A549 (cell line): ENCODE data around the gene GPRC5A. TPM values are rescaled to one million over a fixed set of nuclear protein-coding genes. Genes with fewer than 3 reads are reported as not detected.

ENCODE experiments used
- ATAC-seq, 2 experiments: fragments of 200-7000 bp in 1 of 2; fragments of >200 bp in 1 of 2; cut with Nextera tagmentation in 1 of 2; cut with Tn5 transposase in 1 of 2; 3 replicates each; pipeline versions ENCODE4 v1.8.0 to v1.9.1; 2018 to 2020; ENCODE audit warnings: mild to moderate bottlenecking in 1 of 2, moderate library complexity in 1 of 2
- CTCF ChIA-PET: fragments of 300-600 bp; sonication (Branson Sonifier 250); formaldehyde crosslinking; extraction: SDS; loops from one replicate; lab custom pipeline; 2021; ENCODE audit warnings: antibody characterized with exemption, inconsistent platforms; lab: Yijun Ruan, JAX
- POLR2A ChIA-PET: fragments of 350-600 bp; formaldehyde crosslinking; extraction: SDS; loops from one replicate; lab custom pipeline; 2021; ENCODE audit warnings: antibody characterized with exemption, inconsistent platforms; lab: Yijun Ruan, JAX
- DNase-seq, 2 experiments: peaks; one replicate each; pipeline versions ENCODE4 v3.0.0 to v3.0.0-alpha.2; 2011 to 2016; ENCODE audit warnings: low read depth in 1 of 2, low spot score in 1 of 2
- FAIRE-seq: peaks from 2 replicates; lab custom pipeline; 2011; peaks lifted over from hg19 to GRCh38; lab: Jason Lieb, UNC
- H3K27ac ChIP-seq, 2 experiments: fragments of >200 bp; sonication (Bioruptor Twin); formaldehyde crosslinking; 3 replicates each; pipeline ENCODE4 v1.5.1; 2016 to 2017
- H3K4me1 ChIP-seq: fragments of >200 bp; sonication (Bioruptor Twin); formaldehyde crosslinking; 3 replicates; pipeline ENCODE4 v1.6.1; 2016
- H3K4me2 ChIP-seq: fragments of >200 bp; sonication (Bioruptor Twin); formaldehyde crosslinking; 3 replicates; pipeline ENCODE4 v1.6.1; 2016
- H3K4me3 ChIP-seq: fragments of >200 bp; sonication (Bioruptor Twin); formaldehyde crosslinking; 3 replicates; pipeline ENCODE4 v1.5.1; 2016
- H3K9me3 ChIP-seq: fragments of >200 bp; sonication (Bioruptor Twin); formaldehyde crosslinking; 3 replicates; pipeline ENCODE4 v1.6.1; 2016
- CBX2 ChIP-seq: fragments of 200-600 bp; sonication (generic); IDR thresholded peaks from 2 replicates; pipeline ENCODE4 v1.6.1; 2016; ENCODE audit warnings: low read depth, mild to moderate bottlenecking, borderline replicate concordance
- CEBPB ChIP-seq, 2 experiments: fragments of >200 bp in 1 of 2; sonication (Bioruptor Twin) in 1 of 2; formaldehyde crosslinking in 1 of 2; IDR thresholded peaks; 2 replicates each; pipeline ENCODE4 v1.6.1; 2012 to 2016
- ESRRA ChIP-seq: fragments of 150-350 bp; IDR thresholded peaks from 2 replicates; pipeline ENCODE4 v1.6.1; 2014; ENCODE audit warnings: mild to moderate bottlenecking, low read length, borderline replicate concordance
- FOSB ChIP-seq: fragments of 250-450 bp; sonication (Bioruptor Pico); IDR thresholded peaks from 2 replicates; pipeline ENCODE4 v1.5.0; 2020; ENCODE audit warnings: mild to moderate bottlenecking, moderate library complexity
- FOSL2 ChIP-seq, 2 experiments: fragments of 450-650 bp in 1 of 2; fragments of >200 bp in 1 of 2; sonication (Bioruptor Twin) in 1 of 2; formaldehyde crosslinking; IDR thresholded peaks; 2 replicates each; pipeline versions ENCODE4 v1.5.0 to v1.6.1; 2016 to 2020; ENCODE audit warnings: mild to moderate bottlenecking in 1 of 2, moderate library complexity in 1 of 2
- FOXS1 ChIP-seq: fragments of 250-450 bp; sonication (Bioruptor Pico); IDR thresholded peaks from 2 replicates; pipeline ENCODE4 v1.5.0; 2020; ENCODE audit warnings: mild to moderate bottlenecking, moderate library complexity
- GATA3 ChIP-seq: IDR thresholded peaks from 2 replicates; pipeline ENCODE4 v1.6.1; 2012; ENCODE audit warnings: borderline replicate concordance
- HES2 ChIP-seq: fragments of >200 bp; sonication (Bioruptor Twin); formaldehyde crosslinking; IDR thresholded peaks from 2 replicates; pipeline ENCODE4 v1.6.1; 2016
- HEYL ChIP-seq: fragments of 250-450 bp; sonication (Bioruptor Pico); IDR thresholded peaks from 2 replicates; pipeline ENCODE4 v1.8.0; 2021; ENCODE audit warnings: mild to moderate bottlenecking, moderate library complexity
- HOXA7 ChIP-seq: fragments of 250-450 bp; sonication (Bioruptor Pico); IDR thresholded peaks from 2 replicates; pipeline ENCODE4 v1.5.0; 2020; ENCODE audit warnings: mild to moderate bottlenecking, moderate library complexity
- HOXB5 ChIP-seq: fragments of 250-450 bp; sonication (Bioruptor Pico); IDR thresholded peaks from 2 replicates; pipeline ENCODE4 v1.5.0; 2020; ENCODE audit warnings: mild to moderate bottlenecking, moderate library complexity
- JUN ChIP-seq, 2 experiments: fragments of >200 bp; sonication (Bioruptor Twin); formaldehyde crosslinking; IDR thresholded peaks; 2 replicates in 1 of 2; 3 replicates in 1 of 2; pipeline ENCODE4 v1.6.1; 2016 to 2017
- MAFK ChIP-seq: fragments of 450-650 bp; IDR thresholded peaks from 2 replicates; pipeline ENCODE4 v1.6.1; 2014; ENCODE audit not compliant: partially characterized antibody
- NFE2L2 ChIP-seq: fragments of 150-350 bp; conservative IDR thresholded peaks from 2 replicates; pipeline ENCODE4 v1.6.1; 2014; ENCODE audit warnings: low read length
- PHF8 ChIP-seq: fragments of 200-600 bp; sonication (generic); IDR thresholded peaks from 2 replicates; pipeline ENCODE4 v1.6.1; 2016; ENCODE audit warnings: low read depth, mild to moderate bottlenecking, antibody characterized with exemption, moderate library complexity, borderline replicate concordance
- POLR2A ChIP-seq: IDR thresholded peaks from 2 replicates; pipeline ENCODE4 v1.6.1; 2012; ENCODE audit warnings: mild to moderate bottlenecking, low read length
- POLR2AphosphoS2 ChIP-seq: conservative IDR thresholded peaks from 2 replicates; pipeline ENCODE4 v1.6.1; 2012; ENCODE audit warnings: low read length, improper control_type of control experiment, inconsistent platforms
- SREBF2 ChIP-seq: fragments of 450-650 bp; IDR thresholded peaks from 2 replicates; pipeline ENCODE4 v1.6.1; 2014; ENCODE audit warnings: mild to moderate bottlenecking, moderate library complexity
- TFCP2L1 ChIP-seq: fragments of 250-450 bp; sonication (Bioruptor Pico); IDR thresholded peaks from 2 replicates; pipeline ENCODE4 v1.5.0; 2021; ENCODE audit warnings: mild to moderate bottlenecking
- TP53 ChIP-seq: fragments of 250-450 bp; sonication (Bioruptor Pico); IDR thresholded peaks from 2 replicates; pipeline ENCODE4 v1.5.0; 2021; ENCODE audit warnings: mild to moderate bottlenecking, moderate library complexity
- ZNF302 ChIP-seq: fragments of 250-450 bp; sonication (Bioruptor Pico); IDR thresholded peaks from 2 replicates; pipeline ENCODE4 v1.9.0; 2021; ENCODE audit warnings: inconsistent platforms, mild to moderate bottlenecking, moderate library complexity
- ZSCAN20 ChIP-seq: fragments of 250-450 bp; sonication (Bioruptor Pico); IDR thresholded peaks from 2 replicates; pipeline ENCODE4 v1.8.0; 2022; ENCODE audit warnings: mild to moderate bottlenecking, moderate library complexity
- WGBS: methylation state at CpG from one replicate; pipeline ENCODE4 v1.1.6; 2017; ENCODE audit errors: missing lambda C conversion rate; 5-methylcytosine and 5-hydroxymethylcytosine counted together
- polyA plus RNA-seq, 4 experiments: library from polyadenylated mRNA; depleted of rRNA in 3 of 4; stranded (reverse); fragments of >200 nt; fragmentation: RNase III in 1 of 4; extraction: RNeasy Plus Mini Kit Qiagen cat#74134 plus additional on column Dnase treatment in 1 of 4; gene quantifications; 2 replicates in 3 of 4; 3 replicates in 1 of 4; pipeline ENCODE4 v1.2.3, GENCODE V29; 2011 to 2017
- TF ChIP-seq, protein P1 (sequence below): fragments of >200 bp; sonication (Bioruptor Twin); formaldehyde crosslinking; IDR thresholded peaks from 3 replicates; pipeline ENCODE4 v1.5.1; 2016
- TF ChIP-seq, protein P2 (sequence below): IDR thresholded peaks from 2 replicates; pipeline ENCODE4 v1.6.1; 2012
- TF ChIP-seq, protein P3 (sequence below): fragments of 450-650 bp; IDR thresholded peaks from 2 replicates; pipeline ENCODE4 v1.6.1; 2014; ENCODE audit warnings: antibody characterized with exemption

The GPRC5A gene
- polyA plus RNA-seq, 2 of the 4 experiments (the other 2 are of a cell fraction), result 173 to 296 TPM

DNA sequence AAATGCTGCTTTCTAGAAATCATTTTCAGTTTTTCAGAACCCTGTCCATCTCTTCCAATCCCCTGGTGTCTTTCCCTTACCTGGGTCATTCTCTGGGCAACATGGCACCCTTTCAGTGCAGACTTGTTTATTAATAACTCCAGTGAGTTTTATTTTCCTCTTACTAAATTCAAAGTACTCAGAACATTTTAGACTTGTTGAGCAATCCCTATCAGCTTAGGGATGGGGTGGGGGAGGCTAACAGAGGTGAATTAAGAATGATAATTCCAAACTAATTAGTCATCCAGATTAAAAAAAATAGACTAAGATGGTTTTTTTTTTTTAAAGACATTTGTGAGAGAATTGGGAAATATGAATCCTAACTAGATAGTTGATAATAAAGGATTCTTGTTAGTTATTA, 10.7 kb downstream of the GPRC5A start:
- no peak for ATAC-seq
- POLR2A ChIA-PET, result interaction anchor here (1.9 to 3.2 kb wide), 2 partner anchors 11 to 115 kb away, joined by 9 to 19 read pairs; partner anchors contain the start of gene GPRC5A
- Histone ChIP-seq H3K4me1 (peaks cover 88% of the 10 kb centered on the region), H3K27ac (peak overlapping the region; percentile 84 to 85), H3K4me2 (peak overlapping the region; percentile 89), H3K9me3 (no peaks in the 10 kb centered on the region), H3K4me3 (0 out of 3 replicates have a peak overlapping the region, but pooled peaks have one; percentile 2)
- no peak for DNase-seq
- TF ChIP-seq CEBPB (IDR thresholded peaks at IDR 0.05), result peak; percentile 43 to 80
- no peak; a peak in 1 of 5 replicates for TF ChIP-seq JUN (IDR thresholded peaks at IDR 0.05)
- 0 out of 2 replicates have a peak, but pooled peaks have one; percentile 43 for TF ChIP-seq HEYL (CRISPR knock-in tag)
- no peak for TF ChIP-seq FOSL2 (IDR thresholded peaks at IDR 0.05)
- TF ChIP-seq FOSL2 (CRISPR knock-in tag; IDR thresholded peaks at IDR 0.05), result peak; percentile 62
- CTCF ChIA-PET, result interaction anchor here (0.6 to 7.7 kb wide), 9 partner anchors 10 to 115 kb away, joined by 3 to 51 read pairs (median 8); partner anchors contain the start of genes DDX47 and GPRC5A
- FAIRE-seq, result no peak

- TF ChIP-seq SREBF2 (no peak), POLR2AphosphoS2 (0 out of 2 replicates have a peak, but pooled peaks have one; percentile 72), TP53 (CRISPR knock-in tag) (0 out of 2 replicates have a peak, but pooled peaks have one; percentile 2)
- H3K9me3 ChIP-seq, result no peaks in the 10 kb centered on the region
- POLR2A ChIA-PET, result no interaction called here
- DNase-seq (no peak), FAIRE-seq (no peak), ATAC-seq (no peak)
- CTCF ChIA-PET, result interaction anchor here (1.1 to 7.3 kb wide), 3 partner anchors 12 to 67 kb away, joined by 3 to 51 read pairs (median 10); partner anchors contain the start of gene GPRC5A
- no peak overlapping the region for H3K4me3 ChIP-seq
- H3K4me2 ChIP-seq, result peak overlapping the region; percentile 37
- WGBS, result 71% methylated on average over 14 of the region's 14 CpGs
- H3K4me1 ChIP-seq, result peaks cover 84% of the 10 kb centered on the region
- H3K27ac ChIP-seq, result peak overlapping the region; percentile 31 to 85; a peak in 5 of 6 replicates
Observed at GRCh38 chr12:12903642-12904609, 12.6 kb downstream of the GPRC5A start.

DNA sequence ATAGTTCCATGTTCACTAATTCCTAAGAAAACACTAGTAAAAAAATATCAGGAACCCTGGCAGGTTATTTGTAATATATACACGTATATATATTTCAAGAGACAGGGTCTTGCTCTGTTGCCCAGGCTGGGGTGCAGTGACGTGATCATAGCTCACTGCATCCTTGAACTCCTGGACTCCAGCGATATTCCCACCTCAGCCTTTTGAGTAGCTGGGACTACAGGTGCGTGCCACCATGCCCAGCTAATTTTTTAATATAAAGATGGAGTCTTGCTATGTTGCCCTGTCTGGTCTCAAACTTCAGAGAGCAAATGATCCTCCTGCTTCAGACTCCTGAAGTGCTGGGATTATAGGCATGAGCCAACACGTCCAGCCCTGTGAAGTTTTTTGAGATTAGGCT, 16.2 kb downstream of the GPRC5A start:
- no peak for FAIRE-seq
- no peak for TF ChIP-seq POLR2A
- TF ChIP-seq HEYL (CRISPR knock-in tag), result no peak
- no peak for TF ChIP-seq CBX2
- TF ChIP-seq ESRRA, result no peak
- TF ChIP-seq FOSB (CRISPR knock-in tag), result 0 out of 2 replicates have a peak, but pooled peaks have one; percentile 21
- peak; percentile 66; the same call in 1 of the 2 replicates for TF ChIP-seq HOXA7 (CRISPR knock-in tag)
- TF ChIP-seq TFCP2L1, result no peak
- TF ChIP-seq, protein P1, sequence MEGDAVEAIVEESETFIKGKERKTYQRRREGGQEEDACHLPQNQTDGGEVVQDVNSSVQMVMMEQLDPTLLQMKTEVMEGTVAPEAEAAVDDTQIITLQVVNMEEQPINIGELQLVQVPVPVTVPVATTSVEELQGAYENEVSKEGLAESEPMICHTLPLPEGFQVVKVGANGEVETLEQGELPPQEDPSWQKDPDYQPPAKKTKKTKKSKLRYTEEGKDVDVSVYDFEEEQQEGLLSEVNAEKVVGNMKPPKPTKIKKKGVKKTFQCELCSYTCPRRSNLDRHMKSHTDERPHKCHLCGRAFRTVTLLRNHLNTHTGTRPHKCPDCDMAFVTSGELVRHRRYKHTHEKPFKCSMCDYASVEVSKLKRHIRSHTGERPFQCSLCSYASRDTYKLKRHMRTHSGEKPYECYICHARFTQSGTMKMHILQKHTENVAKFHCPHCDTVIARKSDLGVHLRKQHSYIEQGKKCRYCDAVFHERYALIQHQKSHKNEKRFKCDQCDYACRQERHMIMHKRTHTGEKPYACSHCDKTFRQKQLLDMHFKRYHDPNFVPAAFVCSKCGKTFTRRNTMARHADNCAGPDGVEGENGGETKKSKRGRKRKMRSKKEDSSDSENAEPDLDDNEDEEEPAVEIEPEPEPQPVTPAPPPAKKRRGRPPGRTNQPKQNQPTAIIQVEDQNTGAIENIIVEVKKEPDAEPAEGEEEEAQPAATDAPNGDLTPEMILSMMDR, result no peak
- 0 out of 6 replicates have a peak overlapping the region, but pooled peaks of 1 of the 2 experiments have one; percentile 3 for H3K27ac ChIP-seq
- ATAC-seq, result no peak
- no peak overlapping the region for H3K4me2 ChIP-seq
- 88% methylated on average over 5 of the region's 5 CpGs for WGBS
- ChIA-PET CTCF (interaction anchor here (1.0 to 7.3 kb wide), 7 partner anchors 9 to 116 kb away, joined by 3 to 51 read pairs (median 3); partner anchors contain the start of gene GPRC5A), POLR2A (no interaction called here)
- DNase-seq, result no peak
- peaks cover 70% of the 10 kb centered on the region for H3K4me1 ChIP-seq
- H3K4me3 ChIP-seq, result no peak overlapping the region
- H3K9me3 ChIP-seq, result no peaks in the 10 kb centered on the region

DNA sequence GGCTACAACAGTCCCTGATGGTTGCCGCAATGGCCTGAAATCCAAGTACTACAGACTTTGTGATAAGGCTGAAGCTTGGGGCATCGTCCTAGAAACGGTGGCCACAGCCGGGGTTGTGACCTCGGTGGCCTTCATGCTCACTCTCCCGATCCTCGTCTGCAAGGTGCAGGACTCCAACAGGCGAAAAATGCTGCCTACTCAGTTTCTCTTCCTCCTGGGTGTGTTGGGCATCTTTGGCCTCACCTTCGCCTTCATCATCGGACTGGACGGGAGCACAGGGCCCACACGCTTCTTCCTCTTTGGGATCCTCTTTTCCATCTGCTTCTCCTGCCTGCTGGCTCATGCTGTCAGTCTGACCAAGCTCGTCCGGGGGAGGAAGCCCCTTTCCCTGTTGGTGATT, 16.9 kb downstream of the GPRC5A start:
- Histone ChIP-seq H3K4me2 (no peak overlapping the region), H3K4me3 (no peak overlapping the region), H3K27ac (no peak overlapping the region), H3K9me3 (no peaks in the 10 kb centered on the region), H3K4me1 (peaks cover 63% of the 10 kb centered on the region)
- 82% methylated on average over 14 of the region's 14 CpGs for WGBS
- POLR2A ChIA-PET, result no interaction called here
- CTCF ChIA-PET, result interaction anchor here (0.6 to 7.3 kb wide), 9 partner anchors 8 to 294 kb away, joined by 3 to 51 read pairs (median 3); partner anchors contain the start of gene GPRC5A
- no peak for ATAC-seq
- peak in 1 of 2 experiments; percentile 31 for DNase-seq
- no peak for FAIRE-seq
- TF ChIP-seq ZNF302 (CRISPR knock-in tag) (no peak), MAFK (no peak), NFE2L2 (no peak), GATA3 (no peak), PHF8 (no peak), HES2 (no peak), TFCP2L1 (no peak), ZSCAN20 (no peak), FOXS1 (CRISPR knock-in tag) (no peak), SREBF2 (no peak), HOXB5 (CRISPR knock-in tag) (no peak)
- TF ChIP-seq, protein P2, sequence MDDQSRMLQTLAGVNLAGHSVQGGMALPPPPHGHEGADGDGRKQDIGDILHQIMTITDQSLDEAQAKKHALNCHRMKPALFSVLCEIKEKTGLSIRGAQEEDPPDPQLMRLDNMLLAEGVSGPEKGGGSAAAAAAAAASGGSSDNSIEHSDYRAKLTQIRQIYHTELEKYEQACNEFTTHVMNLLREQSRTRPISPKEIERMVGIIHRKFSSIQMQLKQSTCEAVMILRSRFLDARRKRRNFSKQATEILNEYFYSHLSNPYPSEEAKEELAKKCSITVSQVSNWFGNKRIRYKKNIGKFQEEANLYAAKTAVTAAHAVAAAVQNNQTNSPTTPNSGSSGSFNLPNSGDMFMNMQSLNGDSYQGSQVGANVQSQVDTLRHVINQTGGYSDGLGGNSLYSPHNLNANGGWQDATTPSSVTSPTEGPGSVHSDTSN, result no peak
- TF ChIP-seq, protein P3, sequence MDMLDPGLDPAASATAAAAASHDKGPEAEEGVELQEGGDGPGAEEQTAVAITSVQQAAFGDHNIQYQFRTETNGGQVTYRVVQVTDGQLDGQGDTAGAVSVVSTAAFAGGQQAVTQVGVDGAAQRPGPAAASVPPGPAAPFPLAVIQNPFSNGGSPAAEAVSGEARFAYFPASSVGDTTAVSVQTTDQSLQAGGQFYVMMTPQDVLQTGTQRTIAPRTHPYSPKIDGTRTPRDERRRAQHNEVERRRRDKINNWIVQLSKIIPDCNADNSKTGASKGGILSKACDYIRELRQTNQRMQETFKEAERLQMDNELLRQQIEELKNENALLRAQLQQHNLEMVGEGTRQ, result no peak
